Esophagus muscularis mucosa (tissue), 3 donors: ENCODE data around the gene PASK.

Source experiments
- CTCF ChIP-seq, 3 experiments: fragments of 200-600 bp in 2 of 3; fragments of 450-650 bp in 1 of 3; sonication (generic) in 2 of 3; IDR thresholded peaks; one replicate each; pipeline ENCODE4 v1.5.1; 2017 to 2019; ENCODE audit warnings: antibody characterized with exemption in 3 of 3, mild to moderate bottlenecking in 2 of 3, moderate library complexity in 1 of 3
- POLR2AphosphoS5 ChIP-seq, 2 donors: sonication (generic); formaldehyde crosslinking; IDR thresholded peaks; one replicate each; pipeline ENCODE4 v1.6.1; 2017; ENCODE audit warnings: antibody characterized with exemption in 2 of 2

GRCh38 chr2:241070361-241070760 is 78.9 kb downstream of the PASK start:
- TF ChIP-seq POLR2AphosphoS5 (IDR thresholded peaks at IDR 0.05), result no peak
- TF ChIP-seq CTCF (IDR thresholded peaks at IDR 0.05), result no peak
